Heart right ventricle (tissue), 16 donors: ENCODE results near the gene GPR32. TPM values are rescaled to one million over a fixed set of nuclear protein-coding genes. Genes with fewer than 3 reads are reported as not detected.
"Not testable (repeated sequence)": the region's sequence is repeated elsewhere in the genome, so short reads cannot be mapped to it uniquely, and the experiment has no call there.

ENCODE experiments used
- ATAC-seq, 8 donors: fragments of 200-7000 bp; cut with Tn5 transposase; one replicate each; pipeline ENCODE4 v1.9.1; 2020; ENCODE audit warnings: mild to moderate bottlenecking in 8 of 8, moderate library complexity in 8 of 8, moderate number of reproducible peaks in 1 of 8
- DNase-seq, 2 donors: peaks; one replicate each; pipeline ENCODE4 v3.0.0-alpha.2; 2020
- H3K27ac ChIP-seq, 10 donors: fragments of 200-600 bp; sonication (generic) in 2 of 10; one replicate each; pipeline versions ENCODE4 v1.5.0 to v1.8.0; 2020 to 2022; ENCODE audit warnings: mild to moderate bottlenecking in 3 of 10
- H3K27me3 ChIP-seq, 7 donors: fragments of 200-600 bp; one replicate each; pipeline ENCODE4 v1.8.0; 2021 to 2022; ENCODE audit warnings: mild to moderate bottlenecking in 2 of 7
- H3K36me3 ChIP-seq, 9 donors: fragments of 200-600 bp; sonication (generic) in 1 of 9; one replicate each; pipeline versions ENCODE4 v1.5.0 to v1.8.0; 2020 to 2022; ENCODE audit warnings: mild to moderate bottlenecking in 2 of 9
- H3K4me1 ChIP-seq, 9 donors: fragments of 200-600 bp; sonication (generic) in 1 of 9; one replicate each; pipeline versions ENCODE4 v1.5.0 to v1.8.0; 2020 to 2022; ENCODE audit warnings: mild to moderate bottlenecking in 4 of 9
- H3K4me3 ChIP-seq, 10 donors: fragments of 200-600 bp; sonication (generic) in 2 of 10; one replicate each; pipeline versions ENCODE4 v1.5.0 to v1.8.0; 2020 to 2022; ENCODE audit warnings: mild to moderate bottlenecking in 7 of 10, moderate library complexity in 2 of 10
- H3K9me3 ChIP-seq, 11 donors: fragments of 200-600 bp in 10 of 11; sonication (generic) in 2 of 11; one replicate each; pipeline versions ENCODE4 v1.5.0 to v1.8.0; 2013 to 2022; ENCODE audit warnings: mild to moderate bottlenecking in 2 of 11, control low read depth in 1 of 11, moderate library complexity in 1 of 11
- CTCF ChIP-seq, 9 donors: fragments of 200-600 bp; sonication (generic) in 2 of 9; IDR thresholded peaks; one replicate each; pipeline versions ENCODE4 v1.5.0 to v1.8.0; 2021 to 2022; ENCODE audit warnings: antibody characterized with exemption in 9 of 9, mild to moderate bottlenecking in 5 of 9, moderate library complexity in 1 of 9
- WGBS, 2 donors: extraction: QIAGEN DNeasy Blood & Tissue Kit; methylation state at CpG; one replicate each; pipeline ENCODE4 v1.1.7; 2013; ENCODE audit warnings: inconsistent platforms in 1 of 2; 5-methylcytosine and 5-hydroxymethylcytosine counted together
- intact Hi-C, 10 donors: fragments of 100-400 bp; cut with DNase I; formaldehyde crosslinking; loops; one replicate each; pipeline versions ENCODE4 v1.11.1 to v1.14.2; 2022
- long read RNA-seq, 3 donors: library from polyadenylated mRNA; unstranded; transcript quantifications; one replicate each; pipeline ENCODE4 v2.0.0, GENCODE V29; 2020 to 2021
- polyA plus RNA-seq, 2 donors: library from polyadenylated mRNA; stranded (reverse); fragments of 200-250 nt; gene quantifications; one replicate each; pipeline ENCODE4 v1.2.3, GENCODE V29; 2013
- total RNA-seq, 10 donors: library from RNA; stranded (reverse); fragmentation: NEBNext Ultra II Directional in 3 of 10; extraction: Animal tissue kit (Norgen Biotek cat#: 25700) in 3 of 10; gene quantifications; one replicate each; pipeline versions ENCODE4 v1.2.1 to v1.2.4, GENCODE V29; 2021 to 2023
- donor health status: Arrhythmogenic right ventricular cardiomyopathy.
- donor health status: ischemic (EF 13 %, LVEDD 7.1; RV severe dilation, severe dysfunction).
- donor health status: healthy with polysubstance abuse.
- donor health status: DM: no; HTN: yes; CAD: no.
- donor health status: DM: no; HTN: no; CAD: no.
- donor health status: ischemic (EF 25% LVEDD 6.9; RV normal size, moderate dysfunction).
- donor health status: ischemic (EF 25% LVEDD 5.7; RV mildly dilated, moderate dysfunction).
- donor health status: healthy.
- donor health status: DM: yes; HTN: yes; CAD: no.
- donor health status: Ischemic cardiomyopathy.
- donor health status: ischemic (EF 35%, LVEDD 5.7; RV mildly dilated, moderate dysfunction).
- donor health status: nonischemic (EF 11% LVEDD 7.7; RV severe dilation, severe dysfunction).
- donor health status: DM: yes; HTN: yes; CAD: no.
- donor health status: PGD.
- donor health status: ischemic (EF 29% LVEDD 5.4; RV normal size, mild dysfunction).
- donor health status: nonischemic (EF 23%, LVEDD 6.1; RV moderate dilation, normal function).

Gene GPR32
- total RNA-seq (not detected), polyA plus RNA-seq (not detected)
- long read RNA-seq, donor 1: 0 reads
- long read RNA-seq, donor 2: 0 reads
- long read RNA-seq, donor 3: 0 reads

DNA sequence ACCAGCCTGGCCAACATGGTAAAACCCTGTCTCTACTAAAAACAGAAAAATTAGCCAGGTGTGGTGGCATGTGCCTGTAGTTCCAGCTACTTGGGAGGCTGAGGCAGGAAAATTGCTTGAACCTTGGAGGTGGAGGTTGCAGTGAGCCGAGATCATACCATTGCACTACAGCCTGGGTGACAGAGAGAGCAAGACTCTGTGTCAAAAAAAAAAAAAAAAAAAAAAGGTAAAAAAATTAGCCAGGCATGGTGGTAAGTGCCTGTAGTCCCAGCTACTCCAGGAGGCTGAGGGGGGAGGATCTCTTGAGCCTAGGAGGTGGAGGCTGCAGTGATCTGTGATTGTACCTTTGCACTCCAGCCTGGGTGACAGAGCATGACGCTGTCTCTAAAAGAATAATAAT is at the start of gene GPR32:
GPR32 (plus strand) TSS at position 301 of the 400 bp plus-strand sequence. CDS start 137 bp downstream, outside the sequence.
- intact Hi-C loops: not testable (repeated sequence)
- WGBS, 2 donors: 85 to 89% methylated on average over 2 of the region's 2 CpGs

DNA sequence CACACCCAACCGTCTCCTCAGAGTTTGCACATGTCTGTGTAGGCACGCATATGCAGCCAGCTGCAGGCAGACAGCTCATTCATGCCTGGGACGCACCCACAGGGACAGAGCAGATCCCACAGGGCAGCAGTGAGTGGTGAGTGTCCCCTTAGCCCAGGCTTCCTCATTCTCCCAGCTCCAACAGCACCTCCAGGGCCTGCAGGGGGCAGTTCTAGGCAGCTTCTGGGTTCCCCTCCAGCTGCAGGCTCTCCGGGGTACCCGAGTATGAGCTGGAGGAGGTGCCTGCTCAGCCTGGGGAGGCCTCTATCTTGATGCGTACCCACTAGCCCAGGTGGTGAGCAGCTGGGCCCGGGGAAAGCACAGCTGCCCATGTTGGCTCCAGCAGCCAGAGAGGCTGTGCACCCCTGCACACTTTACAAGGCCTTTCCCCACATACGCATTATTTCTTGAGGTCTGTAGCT is 49.3 kb upstream of the GPR32 start:
- intact Hi-C loops: no loop called here
- DNase-seq: no peak
- no peak overlapping the region for H3K4me3 ChIP-seq
- peaks cover 0 to 93% (median 80%) of the 10 kb centered on the region in 7 donors for H3K27me3 ChIP-seq
- no peaks in the 10 kb centered on the region for H3K36me3 ChIP-seq
- H3K27ac ChIP-seq: no peak overlapping the region
- no peak for ATAC-seq
- 43 to 49% methylated on average over 8 of the region's 8 CpGs for WGBS, 2 donors
- H3K4me1 ChIP-seq: peaks cover 3 to 38% (median 25%) of the 10 kb centered on the region in 9 donors
- no peaks in the 10 kb centered on the region for H3K9me3 ChIP-seq
- TF ChIP-seq CTCF (IDR thresholded peaks at IDR 0.05): no peak

More for the DNA sequence above, at the start of gene GPR32:
- ATAC-seq, DNase-seq, H3K9me3 ChIP-seq, H3K27ac ChIP-seq, H3K36me3 ChIP-seq, H3K4me1 ChIP-seq, H3K4me3 ChIP-seq: not testable (repeated sequence)
- peaks cover 0 to 72% (median 41%) of the 10 kb centered on the region in 7 donors for H3K27me3 ChIP-seq

GRCh38 chr19:50721441-50722137 is 48.7 kb upstream of the GPR32 start:
- DNase-seq: no peak
- intact Hi-C loops: no loop called here
- WGBS, 2 donors: 76 to 82% methylated on average over 10 of the region's 10 CpGs
- Histone ChIP-seq H3K36me3 (no peaks in the 10 kb centered on the region), H3K9me3 (no peaks in the 10 kb centered on the region), H3K4me1 (peaks cover 3 to 41% (median 25%) of the 10 kb centered on the region in 9 donors), H3K4me3 (no peak overlapping the region), H3K27ac (no peak overlapping the region), H3K27me3 (peaks cover 0 to 93% (median 75%) of the 10 kb centered on the region in 7 donors)
- TF ChIP-seq CTCF (IDR thresholded peaks at IDR 0.05): no peak
- no peak for ATAC-seq

DNA sequence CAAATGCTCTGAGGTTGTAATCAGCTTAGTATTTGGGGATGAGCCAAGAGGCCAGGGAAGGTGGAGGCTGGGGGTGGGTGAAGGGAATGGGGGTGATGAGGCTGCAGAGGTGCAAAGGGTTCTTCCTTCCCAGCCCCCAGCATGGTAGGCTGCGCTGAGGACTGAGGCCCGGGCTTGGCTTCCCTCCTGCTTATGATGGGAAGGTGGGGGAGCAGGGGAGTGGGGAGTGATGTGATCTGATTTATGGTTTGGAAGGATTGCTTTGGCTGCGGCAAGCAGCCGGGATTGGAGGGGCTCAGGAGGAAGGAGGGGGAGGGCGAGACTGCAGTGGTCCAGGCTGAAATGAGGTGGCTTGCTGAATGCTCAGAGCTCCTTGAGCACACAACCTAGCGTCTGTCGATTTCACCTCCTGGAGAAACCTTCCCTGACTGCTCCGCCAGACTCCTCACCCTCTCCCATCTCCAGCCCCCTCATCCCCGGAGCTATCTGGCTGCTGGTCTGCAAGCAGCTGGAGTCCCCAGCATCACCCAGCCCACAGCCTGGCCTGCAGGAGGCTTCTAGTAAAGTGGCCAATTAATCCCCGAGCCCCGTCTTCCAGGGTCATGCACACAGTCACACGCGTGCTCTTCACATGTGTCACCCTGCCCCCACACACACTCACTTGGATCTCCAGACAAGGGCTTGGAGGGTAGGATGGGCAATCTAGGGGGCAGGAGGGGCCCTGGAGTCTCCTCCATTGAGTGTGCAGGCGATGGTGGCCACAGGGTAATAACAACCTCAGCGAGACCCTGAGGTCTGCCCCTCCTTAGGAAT is 47.9 kb upstream of the GPR32 start:
- TF ChIP-seq CTCF (IDR thresholded peaks at IDR 0.05): no peak
- peaks cover 3 to 41% (median 25%) of the 10 kb centered on the region in 9 donors for H3K4me1 ChIP-seq
- peak overlapping the region in 8 of 10 donors; percentile 58 to 64 (median 60) for H3K4me3 ChIP-seq
- DNase-seq (no peak), ATAC-seq (no peak)
- peak overlapping the region in 9 of 10 donors; percentile 46 to 79 (median 71) for H3K27ac ChIP-seq
- no peaks in the 10 kb centered on the region for H3K36me3 ChIP-seq
- H3K27me3 ChIP-seq: peaks cover 0 to 93% (median 71%) of the 10 kb centered on the region in 7 donors
- H3K9me3 ChIP-seq: no peaks in the 10 kb centered on the region
- intact Hi-C loops: no loop called here
- 41 to 45% methylated on average over 15 of the region's 15 CpGs for WGBS, 2 donors
